ENCODE measurements around the gene VSX1. TPM values are rescaled to one million over a fixed set of nuclear protein-coding genes. Genes with fewer than 3 reads are reported as not detected.

The VSX1 gene
- total and polyA plus RNA-seq, 2 of the 4 experiments (the other 2 are of a cell fraction), result not detected

DNA sequence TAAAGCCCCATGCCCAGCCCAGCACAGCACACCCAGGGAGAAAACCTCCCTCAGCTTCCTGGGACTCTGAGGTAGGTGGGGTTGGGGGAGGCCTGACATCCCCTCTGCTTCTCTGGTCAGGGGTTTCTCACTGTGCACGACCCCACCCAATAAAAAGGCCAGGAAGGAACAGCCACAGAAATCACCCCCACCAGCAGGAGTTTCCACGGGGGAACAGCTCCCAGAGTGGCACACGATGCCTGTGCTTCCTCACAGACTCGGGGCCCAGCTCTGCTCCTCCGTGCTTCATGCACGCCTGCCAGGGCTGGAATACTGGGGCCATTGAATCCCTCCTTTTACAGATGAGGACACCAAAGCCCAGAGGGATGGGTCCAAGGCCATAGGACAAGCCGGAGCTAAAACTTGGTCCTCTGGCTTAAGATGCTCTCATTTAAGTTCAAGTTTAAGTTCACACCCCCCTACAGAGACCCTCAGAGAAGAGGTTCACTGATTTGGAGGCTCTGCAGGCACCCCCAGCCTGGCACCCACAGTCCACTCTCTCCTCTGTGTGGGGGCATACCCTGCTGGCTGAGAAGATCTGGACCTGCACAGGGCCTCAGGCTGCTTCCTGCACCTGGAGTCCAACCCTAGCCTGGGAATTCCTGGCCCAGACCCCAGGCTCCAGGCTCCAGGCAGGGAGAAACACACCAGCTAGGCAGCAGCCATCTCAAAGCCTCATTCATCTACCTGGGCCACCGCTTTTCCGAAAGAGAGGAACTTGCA, 38.3 kb downstream of the VSX1 start:
- Histone ChIP-seq H2BK5ac (ENCODE audit: low read depth, low read length, poor library complexity, severe bottlenecking) (no peak overlapping the region), H2BK120ac (ENCODE audit: low read depth, low read length) (no peak overlapping the region), H2AK9ac (replicated peaks; ENCODE audit: low read depth, low read length, poor library complexity) (no peak overlapping the region), H3K9me1 (ENCODE audit: insufficient read depth, low read length) (no peaks in the 10 kb centered on the region; the same call in 1 of the 2 replicates), H3K56ac (ENCODE audit: extremely low read depth, insufficient read depth, low read length) (no peak overlapping the region), H3K9ac (ENCODE audit: low read depth, low read length) (no peak overlapping the region), H3K4me1 (ENCODE audit: control insufficient read depth, insufficient read depth, low read length) (peaks cover 7% of the 10 kb centered on the region; the same call in 1 of the 2 replicates), H3K4ac (ENCODE audit: low read depth, low read length) (no peak overlapping the region), H3K4me2 (ENCODE audit: low read depth, low read length) (no peak overlapping the region), H4K20me1 (ENCODE audit: insufficient read depth, low read length) (no peaks in the 10 kb centered on the region), H3K4me3 (ENCODE audit: insufficient read depth, low read depth, low read length) (no peak overlapping the region), H4K5ac (ENCODE audit: low read depth, low read length) (no peak overlapping the region), H3K23ac (ENCODE audit: low read depth, low read length) (no peak overlapping the region), H3K27me3 (ENCODE audit: control insufficient read depth, insufficient read depth, low read length) (peaks cover 24% of the 10 kb centered on the region), H4K91ac (ENCODE audit: insufficient read depth, low read depth, low read length) (no peak overlapping the region), H4K8ac (ENCODE audit: low read depth in 2 of 2, low read length in 2 of 2) (no peak overlapping the region), H2AFZ (replicated peaks; ENCODE audit: low read length, poor library complexity) (no peak overlapping the region), H3K14ac (replicated peaks; ENCODE audit: low read depth, low read length) (no peak overlapping the region), H2AK5ac (ENCODE audit: low read depth, low read length) (no peak overlapping the region), H3K9me3 (ENCODE audit: control insufficient read depth, insufficient read depth, low read length) (no peaks in the 10 kb centered on the region), H3K79me1 (ENCODE audit: low read depth in 1 of 2, low read length in 2 of 2) (no peaks in the 10 kb centered on the region), H3K27ac (ENCODE audit: insufficient read depth, low read length) (no peak overlapping the region), H2BK15ac (ENCODE audit: low read depth, low read length) (no peak overlapping the region), H3K36me3 (ENCODE audit: control insufficient read depth, insufficient read depth, low read length) (no peaks in the 10 kb centered on the region), H2BK20ac (ENCODE audit: low read depth, low read length) (no peak overlapping the region), H3K18ac (ENCODE audit: low read depth, low read length) (no peak overlapping the region)
- no peak for ATAC-seq (ENCODE audit: low read depth)
- CTCF ChIA-PET, result no interaction called here
- 40% methylated on average over 1 of the region's 9 CpGs; no CpG with 5 or more reads in 1 of the 2 experiments for WGBS, 2 experiments (ENCODE audit: extremely low coverage in 2 of 2, insufficient read length in 1 of 2)
- BruUV-seq (replicated peaks), result no TSS peak
- POLR2A ChIA-PET (ENCODE audit: unreplicated experiment), result no interaction called here
- DNase-seq, result no peak
- in situ Hi-C loops (cut with MboI; ENCODE audit: low sequenced_read_pairs) (no loop called here), intact Hi-C loops (cut with micrococcal nuclease) (no loop called here), dilution Hi-C loops (cut with HindIII; ENCODE audit: low sequenced_read_pairs, unreplicated experiment) (no loop called here)
- no peak for TF ChIP-seq MXI1 (IDR thresholded peaks at IDR 0.05; ENCODE audit: borderline replicate concordance, low read depth, low read length)
- TF ChIP-seq ELK1 (IDR thresholded peaks at IDR 0.05; ENCODE audit: borderline replicate concordance, low read depth, low read length), result no peak
- no peak for TF ChIP-seq SMC3 (IDR thresholded peaks at IDR 0.05; ENCODE audit: low read depth, low read length)
- TF ChIP-seq BHLHE40 (IDR thresholded peaks at IDR 0.05; ENCODE audit: low read depth, low read length), result no peak
- no peak for TF ChIP-seq MAZ (IDR thresholded peaks at IDR 0.05; ENCODE audit: borderline replicate concordance, low read depth, low read length)
- TF ChIP-seq CHD1 (IDR thresholded peaks at IDR 0.05; ENCODE audit: low read depth, low read length), result no peak
- TF ChIP-seq FOS (IDR thresholded peaks at IDR 0.05; ENCODE audit: low read depth, low read length), result no peak
- TF ChIP-seq, protein P1, sequence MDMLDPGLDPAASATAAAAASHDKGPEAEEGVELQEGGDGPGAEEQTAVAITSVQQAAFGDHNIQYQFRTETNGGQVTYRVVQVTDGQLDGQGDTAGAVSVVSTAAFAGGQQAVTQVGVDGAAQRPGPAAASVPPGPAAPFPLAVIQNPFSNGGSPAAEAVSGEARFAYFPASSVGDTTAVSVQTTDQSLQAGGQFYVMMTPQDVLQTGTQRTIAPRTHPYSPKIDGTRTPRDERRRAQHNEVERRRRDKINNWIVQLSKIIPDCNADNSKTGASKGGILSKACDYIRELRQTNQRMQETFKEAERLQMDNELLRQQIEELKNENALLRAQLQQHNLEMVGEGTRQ (IDR thresholded peaks at IDR 0.05; ENCODE audit: low read depth, low read length), result no peak
- no peak for TF ChIP-seq RAD21 (IDR thresholded peaks at IDR 0.05; ENCODE audit: low read length)
- TF ChIP-seq NFE2L2 (IDR thresholded peaks at IDR 0.05; ENCODE audit: low read depth, low read length), result no peak
- TF ChIP-seq CEBPB (IDR thresholded peaks at IDR 0.05; ENCODE audit: low read depth, low read length), result no peak

Measured in IMR-90 (cell line).